ENCODE measurements around the gene R3HCC1L.

Gene R3HCC1L

GRCh38 chr10:98258683-98259454 is 124.4 kb downstream of the R3HCC1L start (continued):
- TF ChIP-seq PRDM10 (tag by site-specific recombination; IDR thresholded peaks at IDR 0.05): no peak
- TF ChIP-seq ZNF23 (tag by site-specific recombination; IDR thresholded peaks at IDR 0.05; ENCODE audit: borderline replicate concordance): no peak
- no peak for TF ChIP-seq ZNF302 (tag by site-specific recombination; IDR thresholded peaks at IDR 0.05; ENCODE audit: low read depth)
- TF ChIP-seq IKZF3 (tag by site-specific recombination; IDR thresholded peaks at IDR 0.05): 0 out of 2 replicates have a peak, but pooled peaks have one; percentile 32
- no peak for TF ChIP-seq ZBTB20 (tag by site-specific recombination; IDR thresholded peaks at IDR 0.05)
- TF ChIP-seq ZNF426 (tag by site-specific recombination; IDR thresholded peaks at IDR 0.05): no peak
- TF ChIP-seq ZNF335 (tag by site-specific recombination; conservative IDR thresholded peaks at IDR 0.05): no peak
- peak; percentile 90 for TF ChIP-seq ZNF629 (tag by site-specific recombination; IDR thresholded peaks at IDR 0.05)
- no peak for TF ChIP-seq ZNF529 (tag by site-specific recombination; IDR thresholded peaks at IDR 0.05; ENCODE audit: insufficient replicate concordance)
- TF ChIP-seq ZNF2 (tag by site-specific recombination; IDR thresholded peaks at IDR 0.05): no peak
- TF ChIP-seq ZNF677 (tag by site-specific recombination; IDR thresholded peaks at IDR 0.05): no peak
- TF ChIP-seq OSR2 (tag by site-specific recombination; IDR thresholded peaks at IDR 0.05): no peak
- TF ChIP-seq ZEB2 (tag by site-specific recombination; IDR thresholded peaks at IDR 0.05): no peak
- TF ChIP-seq ZNF596 (tag by site-specific recombination; IDR thresholded peaks at IDR 0.05): no peak
- TF ChIP-seq ZNF174 (tag by site-specific recombination; IDR thresholded peaks at IDR 0.05): no peak
- TF ChIP-seq ZNF530 (tag by site-specific recombination; IDR thresholded peaks at IDR 0.05; ENCODE audit: low read depth): no peak
- TF ChIP-seq ZNF513 (tag by site-specific recombination; IDR thresholded peaks at IDR 0.05): no peak
- no peak for TF ChIP-seq ZNF10 (tag by site-specific recombination; IDR thresholded peaks at IDR 0.05)
- no peak for TF ChIP-seq ZNF112 (tag by site-specific recombination; IDR thresholded peaks at IDR 0.05)
- no peak for TF ChIP-seq ZBTB49 (tag by site-specific recombination; IDR thresholded peaks at IDR 0.05; ENCODE audit: low read depth)
- no peak for TF ChIP-seq SCRT1 (tag by site-specific recombination; IDR thresholded peaks at IDR 0.05; ENCODE audit: borderline replicate concordance)
- 0 out of 2 replicates have a peak, but pooled peaks have one; percentile 66 for TF ChIP-seq ZNF692 (tag by site-specific recombination; IDR thresholded peaks at IDR 0.05)
- peak; percentile 56; the same call in 1 of the 2 replicates for TF ChIP-seq ZNF843 (tag by site-specific recombination; IDR thresholded peaks at IDR 0.05)
- no peak for TF ChIP-seq ZNF175 (tag by site-specific recombination; IDR thresholded peaks at IDR 0.05)
- peak; percentile 82 for TF ChIP-seq INSM2 (tag by site-specific recombination; IDR thresholded peaks at IDR 0.05)

All from HEK293 (cell line).